GM21390 (cell line): Measurements from ENCODE around the gene SPAG9.

Source experiments
- ATAC-seq: cut with Tn5 transposase; IDR thresholded peaks from one replicate; pipeline ENCODE4 v1.9.1; 2021; ENCODE audit not compliant: unreplicated experiment

Gene SPAG9

GRCh38 chr17:50993544-50993943 is 127.1 kb downstream of the SPAG9 start:
- no peak for ATAC-seq

DNA sequence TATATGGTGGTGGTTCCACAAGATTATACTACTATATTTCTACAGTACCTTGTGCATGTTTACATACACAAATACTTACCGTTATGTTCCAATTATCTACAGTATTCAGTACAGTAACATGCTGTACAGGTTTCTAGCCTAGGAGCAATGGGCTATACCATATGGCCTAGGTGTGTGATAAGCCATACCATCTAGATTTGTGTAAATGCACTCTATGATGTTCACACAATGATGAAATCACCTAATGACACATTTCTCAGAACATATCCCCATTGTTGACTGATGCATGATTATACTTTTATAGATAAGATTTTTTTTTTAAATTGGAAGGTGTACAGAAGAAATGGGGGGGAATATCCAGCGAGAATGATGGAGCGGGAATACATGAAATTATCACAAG is 131.5 kb downstream of the SPAG9 start:
- no peak for ATAC-seq

DNA sequence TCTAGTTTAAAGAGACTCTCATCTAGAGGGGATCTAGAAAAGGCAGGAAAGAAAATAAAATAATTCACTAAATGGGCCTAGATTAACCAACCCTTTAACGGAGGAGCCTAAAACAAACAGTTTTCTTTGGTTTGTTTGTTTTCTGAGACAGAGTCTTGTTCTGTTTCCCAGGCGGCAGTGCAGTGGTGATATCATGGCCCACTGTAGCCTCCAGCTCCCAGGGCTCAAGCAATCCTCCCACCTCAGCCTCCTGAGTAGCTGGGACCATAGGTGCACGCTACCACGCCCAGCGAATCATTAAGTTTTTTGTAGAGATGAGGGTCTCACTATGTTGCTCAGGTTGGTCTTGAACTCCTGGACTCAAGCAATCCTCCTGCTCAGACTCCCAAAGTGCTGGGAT is 132.2 kb downstream of the SPAG9 start:
- ATAC-seq, result no peak

- no peak for ATAC-seq
Observed at GRCh38 chr17:50986989-50987660, 133.5 kb downstream of the SPAG9 start.

DNA sequence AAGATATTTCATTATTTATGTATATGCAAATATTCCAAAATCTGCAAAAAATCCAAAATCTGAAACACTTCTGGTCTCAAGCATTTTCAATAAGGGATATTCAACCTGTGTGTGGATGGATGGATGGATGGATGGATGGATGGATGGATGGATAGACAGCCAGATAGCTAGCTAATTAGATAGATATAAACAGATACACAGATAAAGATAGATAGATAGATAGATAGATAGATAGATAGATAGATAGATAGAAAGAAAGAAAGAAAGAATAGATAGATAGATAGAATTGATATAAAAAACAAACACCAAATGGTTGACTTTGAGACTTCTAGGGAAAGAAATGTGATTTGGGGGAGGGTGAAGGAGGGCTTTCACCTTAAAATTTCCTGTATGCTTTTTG is 139.4 kb downstream of the SPAG9 start:
- no peak for ATAC-seq

GRCh38 chr17:50979524-50979927 is 141.1 kb downstream of the SPAG9 start:
- no peak for ATAC-seq

DNA sequence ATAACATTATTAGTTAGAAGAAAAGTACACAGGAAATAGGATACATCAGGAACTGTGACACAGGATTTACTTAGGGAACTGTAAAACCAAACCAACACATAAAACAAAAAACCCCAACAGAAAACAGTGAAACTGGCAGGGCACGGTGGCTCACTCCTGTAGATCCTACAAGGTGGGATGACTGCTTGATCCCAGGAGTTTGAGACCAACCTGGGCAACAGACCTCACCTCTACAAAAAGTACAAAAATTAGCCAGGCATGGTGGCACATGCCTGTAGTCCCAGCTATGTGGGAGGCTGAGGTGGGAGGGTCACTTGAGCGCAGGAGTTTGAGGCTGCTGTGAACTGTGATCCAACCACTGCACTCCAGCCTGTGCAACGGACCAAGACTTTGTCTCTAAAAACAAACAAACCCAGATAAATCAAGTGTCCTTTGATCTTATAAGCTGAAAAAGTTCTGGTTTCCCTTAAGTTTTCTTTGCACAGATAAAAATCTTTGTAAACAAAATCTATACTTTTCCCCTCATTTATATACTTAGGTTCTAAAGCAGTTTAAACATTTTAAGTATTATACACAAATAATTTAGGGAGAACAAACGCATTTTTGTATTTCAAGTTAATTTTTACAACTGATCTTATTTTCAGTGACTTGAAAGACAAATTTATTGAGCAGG is 143.0 kb downstream of the SPAG9 start:
- no peak for ATAC-seq

- no peak for ATAC-seq
Observed at GRCh38 chr17:50976951-50977472, 143.7 kb downstream of the SPAG9 start.

DNA sequence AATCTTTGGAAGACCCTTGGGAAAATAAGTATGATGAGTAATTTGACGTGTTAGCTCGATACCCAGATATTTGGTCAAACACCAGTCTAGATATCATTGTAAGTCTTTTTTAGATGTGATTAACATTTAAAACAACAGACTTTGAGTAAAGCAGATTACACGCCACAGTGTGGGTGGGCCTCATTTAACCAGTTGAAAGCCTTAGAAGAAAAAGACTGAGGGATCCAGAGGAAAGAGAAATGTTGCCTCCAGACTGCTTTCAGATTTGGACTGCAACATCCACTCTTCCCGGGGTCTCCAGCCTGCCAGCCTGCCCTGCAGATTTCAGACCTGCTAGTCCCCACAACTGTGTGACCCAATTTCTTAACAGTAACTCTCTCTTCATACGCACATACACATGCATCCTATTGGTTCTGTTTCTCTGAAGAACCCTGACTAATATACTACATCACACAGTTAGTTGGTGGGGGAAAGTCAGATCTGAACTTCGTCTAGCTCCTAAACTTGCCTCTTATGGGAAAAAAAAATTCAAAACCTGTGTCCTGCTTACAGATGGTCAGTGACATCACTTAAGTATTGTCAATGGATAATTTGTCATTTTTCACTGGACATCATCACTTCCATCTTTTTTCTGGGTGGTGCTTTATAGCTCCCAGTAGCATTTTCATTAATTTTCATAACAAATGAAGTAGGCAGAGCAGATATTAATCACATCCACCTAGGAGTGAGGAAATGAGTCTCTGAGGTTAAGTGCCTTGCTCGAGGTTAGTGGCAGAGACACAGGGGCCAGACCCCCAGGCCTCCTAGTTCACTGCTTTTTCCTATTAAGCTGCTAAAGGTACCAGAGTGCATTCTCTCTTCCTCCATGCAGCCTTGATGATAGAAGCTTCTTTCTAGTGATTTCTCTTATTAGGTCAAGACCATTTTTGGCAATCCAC is 146.8 kb downstream of the SPAG9 start:
- ATAC-seq, result no peak

- no peak for ATAC-seq
Observed at GRCh38 chr17:50972577-50972976, 148.1 kb downstream of the SPAG9 start.

DNA sequence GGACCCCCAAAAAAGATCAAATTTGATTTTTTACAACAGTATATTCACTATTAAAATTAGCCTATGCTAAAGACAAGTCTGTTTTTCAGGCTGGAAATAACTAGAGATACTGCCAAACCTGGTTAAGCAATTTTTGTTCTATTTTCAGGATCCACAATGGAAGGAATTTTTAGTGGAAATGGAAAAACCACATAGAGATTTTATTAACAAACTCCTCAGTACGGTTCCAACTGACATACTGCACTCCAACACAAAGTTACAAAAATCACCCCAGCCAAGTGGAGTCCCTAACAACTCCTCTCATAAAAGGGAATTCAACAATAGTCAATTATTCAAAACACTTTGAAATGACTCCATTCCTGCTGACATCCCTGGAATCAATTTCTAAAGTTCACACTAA is 152.9 kb downstream of the SPAG9 start:
- no peak for ATAC-seq

DNA sequence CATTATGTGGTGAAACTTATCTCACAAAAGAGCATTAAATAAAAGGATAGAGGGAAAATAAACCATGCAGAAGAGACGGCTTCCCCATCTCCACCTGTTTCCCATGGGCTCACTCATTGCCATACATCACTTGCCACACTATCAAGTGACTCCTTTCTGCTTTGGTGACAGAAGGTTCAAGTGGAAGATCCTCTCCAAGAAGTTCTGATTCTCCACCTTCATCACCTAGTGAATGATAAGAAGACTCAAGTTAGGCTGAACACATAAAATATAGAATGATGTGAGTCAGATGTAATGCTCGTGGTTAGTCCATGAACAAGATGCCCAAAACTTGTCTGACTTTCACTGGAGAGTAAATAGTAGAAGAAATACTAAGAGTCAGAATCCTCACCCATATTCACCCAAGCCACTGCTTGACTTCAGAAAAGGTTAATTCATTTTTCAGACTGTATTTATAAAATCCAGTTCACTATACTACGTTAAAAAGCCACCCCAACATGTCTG is 154.5 kb downstream of the SPAG9 start:
- ATAC-seq, result no peak

- no peak for ATAC-seq
Observed at GRCh38 chr17:50963139-50963538, 157.5 kb downstream of the SPAG9 start.

DNA sequence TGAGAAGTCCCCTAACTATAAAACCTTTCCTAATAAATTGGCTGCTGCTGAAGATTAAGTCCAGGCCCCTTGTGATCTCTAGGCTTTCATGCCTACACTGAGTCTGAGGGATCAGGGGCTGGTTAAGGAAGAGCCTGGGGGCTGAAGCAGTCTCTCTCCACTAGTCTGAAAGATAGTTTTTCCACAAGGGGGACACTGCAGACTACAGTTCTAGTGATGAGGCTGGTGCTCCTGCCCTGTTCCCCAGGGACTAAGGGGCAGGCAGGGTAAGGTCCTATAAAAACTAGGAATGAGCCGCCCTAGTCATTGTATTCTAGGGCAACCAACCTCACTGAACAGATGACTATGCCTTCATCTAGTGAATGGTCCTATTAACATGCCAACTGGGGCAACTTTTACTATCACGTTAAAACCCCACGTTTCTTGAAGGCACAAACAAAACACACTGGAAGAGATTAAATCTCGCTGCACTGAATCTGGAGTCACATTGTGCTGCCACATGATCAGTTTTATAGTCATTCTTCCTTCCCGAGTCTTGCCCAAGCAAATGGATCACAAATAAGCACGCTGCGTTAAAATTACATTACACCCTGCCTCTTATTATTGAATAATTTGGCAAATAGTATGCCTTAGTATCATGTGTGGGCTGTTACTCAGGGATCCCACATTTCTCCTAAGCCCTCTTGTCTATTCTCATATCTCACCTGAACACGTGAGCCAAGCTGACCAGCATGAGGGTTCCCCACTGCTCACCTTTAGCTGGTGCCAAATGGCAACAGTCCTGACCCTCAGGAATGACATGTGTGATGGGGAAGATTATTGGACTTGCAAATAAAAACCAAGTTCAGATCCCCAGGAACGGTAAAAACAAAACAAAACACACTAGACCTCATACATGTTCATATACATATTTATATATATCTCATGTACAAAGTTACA is 159.1 kb downstream of the SPAG9 start:
- ATAC-seq, result no peak

GRCh38 chr17:50959341-50959740 is 161.3 kb downstream of the SPAG9 start:
- no peak for ATAC-seq

DNA sequence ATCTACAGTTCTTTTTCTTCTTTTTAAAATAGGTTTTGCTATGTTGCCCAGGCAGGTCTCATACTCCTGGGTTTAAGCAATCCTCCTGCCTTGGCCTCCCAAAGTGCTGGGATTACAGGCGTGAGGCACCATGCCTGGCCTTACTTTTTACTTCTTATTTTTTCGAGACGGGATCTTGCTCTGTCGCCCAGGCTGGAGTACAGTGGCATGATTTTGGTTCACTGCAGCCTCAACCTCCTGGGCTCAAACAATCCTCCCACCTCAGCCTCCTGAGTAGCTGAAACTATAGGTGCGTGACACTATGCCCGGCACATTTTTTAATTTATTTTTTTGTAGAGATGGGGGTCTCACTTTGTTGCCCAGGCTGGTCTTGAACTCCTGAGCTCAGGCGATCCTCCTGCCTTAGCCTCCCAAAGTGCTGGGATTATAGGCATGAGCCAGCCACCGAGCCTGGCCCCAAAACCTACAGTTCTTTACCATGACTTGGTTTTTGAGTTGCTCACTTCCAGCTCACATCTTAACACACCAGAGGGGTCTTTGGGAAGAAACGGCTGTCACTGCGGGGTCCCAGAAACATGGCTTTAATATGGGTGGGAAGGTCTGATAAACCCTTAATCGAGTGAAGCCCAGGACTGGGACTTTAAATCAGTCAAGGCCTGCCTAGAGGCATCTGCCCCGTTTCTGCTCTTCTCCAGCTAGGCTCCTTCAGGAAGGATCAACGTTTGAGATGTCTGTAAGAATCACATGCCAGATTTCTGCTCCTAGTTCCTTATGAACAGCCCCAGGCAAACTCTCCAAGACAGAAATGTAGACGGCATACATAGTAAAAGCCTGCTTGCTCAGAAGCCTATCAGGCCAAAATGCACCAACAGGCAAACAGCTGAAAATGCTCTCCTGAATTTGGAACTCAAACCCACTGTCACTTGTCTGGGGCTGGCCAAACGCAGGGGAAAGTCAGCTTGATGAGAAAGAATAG is 162.8 kb downstream of the SPAG9 start:
- ATAC-seq, result no peak

GRCh38 chr17:50956750-50957523 is 163.7 kb downstream of the SPAG9 start:
- no peak for ATAC-seq

GRCh38 chr17:50956409-50956749 is 164.3 kb downstream of the SPAG9 start:
- ATAC-seq, result no peak
